GM12891 (cell line): ENCODE measurements around the gene ILF3.

Experiments
- POLR2AphosphoS5 ChIP-seq: IDR thresholded peaks from 2 replicates; pipeline ENCODE4 v1.6.1; 2011; ENCODE audit warnings: low read depth, low read length, control low read depth
- TAF1 ChIP-seq: IDR thresholded peaks from 2 replicates; pipeline ENCODE4 v1.6.1; 2011; ENCODE audit warnings: low read depth, low read length, control low read depth

GRCh38 chr19:10677751-10678150 is 23.6 kb downstream of the ILF3 start:
- TF ChIP-seq POLR2AphosphoS5 (no peak), TAF1 (no peak)
